HCT116 (cell line): ENCODE data around the gene PROSER2. TPM values are rescaled to one million over a fixed set of nuclear protein-coding genes. Genes with fewer than 3 reads are reported as not detected.

Experiments
- ATAC-seq: fragments of 200-7000 bp; cut with Tn5 transposase; 2 replicates; pipeline ENCODE4 v1.9.1; 2020; ENCODE audit warnings: mild to moderate bottlenecking, moderate library complexity
- BruUV-seq: library from RNA; stranded (reverse); fragments of 400-500 nt; replicated peaks from 2 replicates; lab custom pipeline; 2021; lab: Mats Ljungman, UMichigan
- CTCF ChIA-PET: fragments of 300-600 bp; sonication (Branson Sonifier 250); formaldehyde crosslinking; loops from one replicate; lab custom pipeline; 2021; ENCODE audit warnings: antibody characterized with exemption; lab: Charles Lee
- POLR2A ChIA-PET: fragments of 300-600, 350-600 bp; sonication (Branson Sonifier 250); formaldehyde crosslinking; loops from one replicate; lab custom pipeline; 2021; ENCODE audit warnings: antibody characterized with exemption; lab: Charles Lee
- RAD21 ChIA-PET, 2 experiments: fragments of 300-600 bp; sonication (Branson Sonifier 250); formaldehyde crosslinking; loops; one replicate each; lab custom pipeline; 2023; ENCODE audit warnings: low total read pairs in 2 of 2; ENCODE audit not compliant: uncharacterized antibody in 2 of 2, unreplicated experiment in 2 of 2, low non-redundant PET in 1 of 2; lab: Charles Lee
- DNase-seq: peaks from one replicate; pipeline ENCODE4 v3.0.0-alpha.2; 2010; ENCODE audit warnings: low read depth, low spot score
- H2AFZ ChIP-seq: fragments of 200-600 bp; shearing (Covaris generic), sonication (generic); 2 replicates; pipeline ENCODE4 v1.6.1; 2017; ENCODE audit warnings: low read depth, mixed run types, mixed read lengths, antibody characterized with exemption, low read length; ENCODE audit not compliant: poor library complexity, severe bottlenecking
- H3K27ac ChIP-seq: 2 replicates; pipeline ENCODE4 v1.5.1; 2012; ENCODE audit warnings: low read depth, low read length
- H3K27me3 ChIP-seq: fragments of 200-600 bp; sonication (generic); 2 replicates; pipeline ENCODE4 v1.6.1; 2016; ENCODE audit warnings: mixed run types, low read length, mixed read lengths; ENCODE audit not compliant: insufficient read depth
- H3K36me3 ChIP-seq, 2 experiments: fragments of 200-500 bp in 1 of 2; fragments of 200-600 bp in 1 of 2; sonication (Bioruptor generic) in 1 of 2; sonication (generic) in 1 of 2; 2 replicates each; pipeline versions ENCODE4 v1.5.1 to v1.6.1; 2014 to 2016; ENCODE audit warnings: low read length in 2 of 2, inconsistent platforms in 1 of 2, mixed read lengths in 1 of 2, mixed run types in 1 of 2; ENCODE audit not compliant: insufficient read depth in 2 of 2, control insufficient read depth in 1 of 2
- H3K4me1 ChIP-seq, 2 experiments: fragments of 200-600 bp in 1 of 2; sonication (generic) in 1 of 2; 2 replicates each; pipeline versions ENCODE4 v1.5.1 to v1.6.1; 2012 to 2017; ENCODE audit warnings: low read length in 2 of 2, inconsistent platforms in 1 of 2, mild to moderate bottlenecking in 1 of 2, mixed read lengths in 1 of 2, mixed run types in 1 of 2, moderate library complexity in 1 of 2; ENCODE audit not compliant: insufficient read depth in 2 of 2, control insufficient read depth in 1 of 2
- H3K4me2 ChIP-seq: fragments of 200-600 bp; sonication (generic); 2 replicates; pipeline ENCODE4 v1.6.1; 2017; ENCODE audit warnings: mixed run types, low read length, mixed read lengths
- H3K4me3 ChIP-seq, 2 experiments: fragments of 200-600 bp in 1 of 2; sonication (generic) in 1 of 2; replicated peaks in 1 of 2; 2 replicates each; pipeline ENCODE4 v1.5.1; 2011 to 2016; ENCODE audit warnings: low read length in 2 of 2, control low read depth in 1 of 2, low read depth in 1 of 2, mild to moderate bottlenecking in 1 of 2, mixed read lengths in 1 of 2, mixed run types in 1 of 2
- H3K79me2 ChIP-seq: fragments of 200-600 bp; sonication (generic); 2 replicates; pipeline ENCODE4 v1.6.1; 2017; ENCODE audit warnings: mild to moderate bottlenecking, mixed run types, low read length, moderate library complexity, mixed read lengths; ENCODE audit not compliant: insufficient read depth
- H3K9ac ChIP-seq: fragments of 200-600 bp; sonication (generic); 2 replicates; pipeline ENCODE4 v1.6.1; 2016; ENCODE audit warnings: low read length, mixed read lengths
- H3K9me2 ChIP-seq: fragments of 200-600 bp; sonication (generic), shearing (Covaris generic); 2 replicates; pipeline ENCODE4 v1.6.1; 2017; ENCODE audit warnings: mixed run types, mild to moderate bottlenecking, moderate library complexity; ENCODE audit not compliant: insufficient read depth
- H3K9me3 ChIP-seq, 2 experiments: fragments of 200-500 bp in 1 of 2; fragments of 200-600 bp in 1 of 2; sonication (Bioruptor generic) in 1 of 2; sonication (generic) in 1 of 2; 2 replicates each; pipeline ENCODE4 v1.6.1; 2014 to 2017; ENCODE audit warnings: low read length in 2 of 2, mixed read lengths in 2 of 2, inconsistent platforms in 1 of 2, low read depth in 1 of 2, mild to moderate bottlenecking in 1 of 2, mixed run types in 1 of 2, moderate library complexity in 1 of 2; ENCODE audit not compliant: control insufficient read depth in 1 of 2, insufficient read depth in 1 of 2
- H4K20me1 ChIP-seq: fragments of 200-600 bp; sonication (generic), shearing (Covaris generic); 2 replicates; pipeline ENCODE4 v1.6.1; 2017; ENCODE audit warnings: mixed run types, mild to moderate bottlenecking, moderate library complexity; ENCODE audit not compliant: insufficient read depth
- CBX3 ChIP-seq: IDR thresholded peaks from 2 replicates; pipeline ENCODE4 v1.6.1; 2012; ENCODE audit warnings: low read depth
- CTCF ChIP-seq, 3 experiments: fragments of 200-600 bp in 1 of 3; sonication (generic) in 1 of 3; IDR thresholded peaks in 2 of 3; conservative IDR thresholded peaks in 1 of 3; 2 replicates each; pipeline ENCODE4 v1.5.1; 2012 to 2017; ENCODE audit warnings: low read depth in 2 of 3, low read length in 2 of 3, antibody characterized with exemption in 1 of 3, borderline replicate concordance in 1 of 3, control low read depth in 1 of 3, mild to moderate bottlenecking in 1 of 3, mixed read lengths in 1 of 3, mixed run types in 1 of 3, moderate library complexity in 1 of 3; ENCODE audit not compliant: insufficient read depth in 1 of 3
- EGR1 ChIP-seq: IDR thresholded peaks from 2 replicates; pipeline ENCODE4 v1.6.1; 2012; ENCODE audit warnings: low read depth
- ELF1 ChIP-seq: IDR thresholded peaks from 2 replicates; pipeline ENCODE4 v1.6.1; 2012; ENCODE audit warnings: low read depth, borderline replicate concordance
- EZH2 ChIP-seq: fragments of 200-600 bp; sonication (generic); IDR thresholded peaks from 2 replicates; pipeline ENCODE4 v1.6.1; 2017; ENCODE audit warnings: antibody characterized with exemption, mixed run types
- EZH2phosphoT487 ChIP-seq: fragments of 200-600 bp; IDR thresholded peaks from 2 replicates; pipeline ENCODE4 v1.6.1; 2018; ENCODE audit warnings: antibody characterized with exemption, borderline replicate concordance
- FOSL1 ChIP-seq: IDR thresholded peaks from 2 replicates; pipeline ENCODE4 v1.6.1; 2012; ENCODE audit warnings: low read depth
- JUND ChIP-seq: IDR thresholded peaks from 2 replicates; pipeline ENCODE4 v1.6.1; 2012
- POLR2A ChIP-seq: IDR thresholded peaks from 2 replicates; pipeline ENCODE4 v1.7.0; 2011; ENCODE audit warnings: borderline replicate concordance; ENCODE audit not compliant: insufficient read depth, insufficient read length; ENCODE audit errors: extremely low read depth
- POLR2AphosphoS5 ChIP-seq: IDR thresholded peaks from 2 replicates; pipeline ENCODE4 v1.6.1; 2011; ENCODE audit warnings: mild to moderate bottlenecking, low read depth, low read length, moderate library complexity
- RAD21 ChIP-seq: IDR thresholded peaks from 2 replicates; pipeline ENCODE4 v1.6.1; 2012; ENCODE audit warnings: low read depth, mild to moderate bottlenecking
- SIN3A ChIP-seq: IDR thresholded peaks from 2 replicates; pipeline ENCODE4 v1.6.1; 2012; ENCODE audit warnings: low read depth
- SRF ChIP-seq: IDR thresholded peaks from 2 replicates; pipeline ENCODE4 v1.6.1; 2012; ENCODE audit warnings: low read depth
- TCF7L2 ChIP-seq: IDR thresholded peaks from 2 replicates; pipeline ENCODE4 v1.7.0; 2011; ENCODE audit warnings: borderline replicate concordance, inconsistent platforms; ENCODE audit not compliant: insufficient read depth, insufficient read length; ENCODE audit errors: extremely low read depth
- ZBTB33 ChIP-seq: IDR thresholded peaks from 2 replicates; pipeline ENCODE4 v1.6.1; 2011; ENCODE audit warnings: mild to moderate bottlenecking, low read length, moderate library complexity; ENCODE audit not compliant: insufficient replicate concordance; ENCODE audit errors: extremely low read depth
- ZFX ChIP-seq: fragments of 450-650 bp; IDR thresholded peaks from 2 replicates; pipeline ENCODE4 v1.6.1; 2017
- ZNF274 ChIP-seq: fragments of 200-500 bp; sonication (Bioruptor generic); IDR thresholded peaks from 2 replicates; pipeline ENCODE4 v1.6.1; 2014; ENCODE audit warnings: mild to moderate bottlenecking, low read depth, low read length, inconsistent platforms
- intact Hi-C: fragments of 100-400 bp; cut with micrococcal nuclease; formaldehyde crosslinking; loops from 2 replicates; pipeline ENCODE4 v1.10.0; 2022
- total RNA-seq: library from RNA; stranded (reverse); gene quantifications from one replicate; pipeline ENCODE4 v1.2.1, GENCODE V29; 2021; ENCODE audit not compliant: unreplicated experiment
- TF ChIP-seq, protein P1 (sequence below): IDR thresholded peaks from 2 replicates; pipeline ENCODE4 v1.6.1; 2012; ENCODE audit warnings: low read depth
- TF ChIP-seq, protein P2 (sequence below): IDR thresholded peaks from 2 replicates; pipeline ENCODE4 v1.6.1; 2012

PROSER2 gene
- total RNA-seq, 1 experiment from 2014 or later = 46.2 TPM

- CTCF ChIA-PET = no interaction called here
These were observed 41.6 kb downstream of the PROSER2 start for GRCh38 chr10:11864727-11865126.

More at GRCh38 chr10:11864727-11865126, 41.6 kb downstream of the PROSER2 start:
- no peak for ATAC-seq
- POLR2A ChIA-PET = no interaction called here
- Histone ChIP-seq H3K27ac (no peak overlapping the region), H3K27me3 (no peaks in the 10 kb centered on the region), H2AFZ (no peak overlapping the region), H3K4me2 (no peak overlapping the region), H3K36me3 (peaks cover 6 to 61% of the 10 kb centered on the region in 2 experiments; a peak in 2 of 4 replicates), H3K9me2 (no peaks in the 10 kb centered on the region), H3K9ac (no peak overlapping the region), H3K9me3 (no peaks in the 10 kb centered on the region), H3K4me1 (no peaks in the 10 kb centered on the region), H3K79me2 (peaks cover 70% of the 10 kb centered on the region), H4K20me1 (no peaks in the 10 kb centered on the region), H3K4me3 (no peak overlapping the region)
- no TSS peak for BruUV-seq
- RAD21 ChIA-PET = no interaction called here
- no peak for DNase-seq
- no peak for TF ChIP-seq EZH2phosphoT487
- no peak for TF ChIP-seq TCF7L2
- TF ChIP-seq, protein P1, sequence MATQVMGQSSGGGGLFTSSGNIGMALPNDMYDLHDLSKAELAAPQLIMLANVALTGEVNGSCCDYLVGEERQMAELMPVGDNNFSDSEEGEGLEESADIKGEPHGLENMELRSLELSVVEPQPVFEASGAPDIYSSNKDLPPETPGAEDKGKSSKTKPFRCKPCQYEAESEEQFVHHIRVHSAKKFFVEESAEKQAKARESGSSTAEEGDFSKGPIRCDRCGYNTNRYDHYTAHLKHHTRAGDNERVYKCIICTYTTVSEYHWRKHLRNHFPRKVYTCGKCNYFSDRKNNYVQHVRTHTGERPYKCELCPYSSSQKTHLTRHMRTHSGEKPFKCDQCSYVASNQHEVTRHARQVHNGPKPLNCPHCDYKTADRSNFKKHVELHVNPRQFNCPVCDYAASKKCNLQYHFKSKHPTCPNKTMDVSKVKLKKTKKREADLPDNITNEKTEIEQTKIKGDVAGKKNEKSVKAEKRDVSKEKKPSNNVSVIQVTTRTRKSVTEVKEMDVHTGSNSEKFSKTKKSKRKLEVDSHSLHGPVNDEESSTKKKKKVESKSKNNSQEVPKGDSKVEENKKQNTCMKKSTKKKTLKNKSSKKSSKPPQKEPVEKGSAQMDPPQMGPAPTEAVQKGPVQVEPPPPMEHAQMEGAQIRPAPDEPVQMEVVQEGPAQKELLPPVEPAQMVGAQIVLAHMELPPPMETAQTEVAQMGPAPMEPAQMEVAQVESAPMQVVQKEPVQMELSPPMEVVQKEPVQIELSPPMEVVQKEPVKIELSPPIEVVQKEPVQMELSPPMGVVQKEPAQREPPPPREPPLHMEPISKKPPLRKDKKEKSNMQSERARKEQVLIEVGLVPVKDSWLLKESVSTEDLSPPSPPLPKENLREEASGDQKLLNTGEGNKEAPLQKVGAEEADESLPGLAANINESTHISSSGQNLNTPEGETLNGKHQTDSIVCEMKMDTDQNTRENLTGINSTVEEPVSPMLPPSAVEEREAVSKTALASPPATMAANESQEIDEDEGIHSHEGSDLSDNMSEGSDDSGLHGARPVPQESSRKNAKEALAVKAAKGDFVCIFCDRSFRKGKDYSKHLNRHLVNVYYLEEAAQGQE = no peak
- TF ChIP-seq CBX3 = no peak
- no peak for TF ChIP-seq POLR2A
- TF ChIP-seq ZFX = no peak
- no peak for TF ChIP-seq JUND
- TF ChIP-seq FOSL1 = no peak
- no peak for TF ChIP-seq RAD21
- TF ChIP-seq ELF1 = no peak
- no peak for TF ChIP-seq POLR2AphosphoS5
- TF ChIP-seq EGR1 = no peak
- no peak for TF ChIP-seq CTCF (IDR thresholded peaks at IDR 0.05 in 2 of 3, conservative IDR thresholded peaks at IDR 0.05 in 1 of 3; ENCODE audit: borderline replicate concordance in 1 of 3, insufficient read depth in 1 of 3, low read depth in 2 of 3, low read length in 2 of 3)
- no peak for TF ChIP-seq SIN3A
- no peak for TF ChIP-seq ZNF274
- no peak for TF ChIP-seq SRF
- TF ChIP-seq, protein P2, sequence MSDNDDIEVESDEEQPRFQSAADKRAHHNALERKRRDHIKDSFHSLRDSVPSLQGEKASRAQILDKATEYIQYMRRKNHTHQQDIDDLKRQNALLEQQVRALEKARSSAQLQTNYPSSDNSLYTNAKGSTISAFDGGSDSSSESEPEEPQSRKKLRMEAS = no peak
- no peak for TF ChIP-seq EZH2
- no peak for TF ChIP-seq ZBTB33
- intact Hi-C loops = no loop called here
